ENCODE measurements around the gene TUBB2B.
"Not testable (repeated sequence)": the region's sequence is repeated elsewhere in the genome, so short reads cannot be mapped to it uniquely, and the experiment has no call there.

Gene TUBB2B

DNA sequence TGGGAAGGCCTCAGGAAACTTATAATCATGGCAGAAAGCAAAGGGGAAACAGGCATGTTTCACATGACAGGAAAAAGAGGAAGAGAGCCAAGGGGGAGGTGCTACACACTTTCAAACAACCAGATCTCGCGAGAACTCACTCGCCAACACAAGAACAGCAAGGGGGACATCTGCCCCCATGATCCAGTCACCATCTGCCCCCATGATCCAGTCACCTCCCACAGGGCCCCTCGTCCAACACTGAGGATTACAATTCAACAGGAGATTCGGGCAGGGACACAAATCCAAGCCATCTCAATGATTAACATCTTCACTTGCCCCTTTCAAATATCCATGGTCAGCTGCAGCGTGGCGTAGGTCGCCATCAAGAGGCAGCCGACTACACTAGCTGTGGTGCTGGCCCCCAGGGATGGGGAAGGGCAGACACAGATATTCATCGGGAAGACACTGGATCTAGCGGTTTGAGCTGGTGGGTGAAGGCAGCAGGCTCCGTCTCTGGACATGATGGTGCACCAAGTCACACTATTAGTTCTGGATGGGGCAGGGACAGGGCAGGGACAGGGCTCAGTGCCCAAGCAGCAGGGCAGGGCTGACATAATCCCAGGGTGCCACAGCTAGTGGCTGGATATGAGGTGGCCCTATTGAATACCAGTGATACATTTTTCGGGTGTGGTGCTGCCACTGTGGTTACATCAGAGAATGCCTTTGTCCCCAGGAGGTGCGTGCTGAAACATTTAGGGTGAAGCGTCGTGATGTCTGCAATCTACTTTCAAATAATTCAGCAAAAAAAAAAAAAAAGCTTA lies 31.6 kb downstream of the TUBB2B start:
- no peak for DNase-seq (ENCODE audit: extremely low read depth, low read depth)
- no peak overlapping the region for H3K4me3 ChIP-seq (replicated peaks; ENCODE audit: low read depth, low read length)

DNA sequence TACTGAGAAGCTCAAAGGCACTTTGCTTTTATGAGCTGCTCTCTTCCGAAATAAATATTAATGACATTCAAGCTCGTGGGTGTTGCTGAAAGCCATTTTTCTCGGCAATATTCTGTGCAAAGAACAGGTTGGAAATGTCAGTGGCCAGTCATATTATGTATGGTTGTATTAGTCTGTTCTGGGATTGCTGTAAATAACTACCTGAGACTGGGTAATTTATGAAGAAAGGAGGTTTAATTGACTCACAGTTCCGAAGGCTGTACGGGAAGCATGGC lies 32.1 kb downstream of the TUBB2B start:
- TF ChIP-seq, protein P1, sequence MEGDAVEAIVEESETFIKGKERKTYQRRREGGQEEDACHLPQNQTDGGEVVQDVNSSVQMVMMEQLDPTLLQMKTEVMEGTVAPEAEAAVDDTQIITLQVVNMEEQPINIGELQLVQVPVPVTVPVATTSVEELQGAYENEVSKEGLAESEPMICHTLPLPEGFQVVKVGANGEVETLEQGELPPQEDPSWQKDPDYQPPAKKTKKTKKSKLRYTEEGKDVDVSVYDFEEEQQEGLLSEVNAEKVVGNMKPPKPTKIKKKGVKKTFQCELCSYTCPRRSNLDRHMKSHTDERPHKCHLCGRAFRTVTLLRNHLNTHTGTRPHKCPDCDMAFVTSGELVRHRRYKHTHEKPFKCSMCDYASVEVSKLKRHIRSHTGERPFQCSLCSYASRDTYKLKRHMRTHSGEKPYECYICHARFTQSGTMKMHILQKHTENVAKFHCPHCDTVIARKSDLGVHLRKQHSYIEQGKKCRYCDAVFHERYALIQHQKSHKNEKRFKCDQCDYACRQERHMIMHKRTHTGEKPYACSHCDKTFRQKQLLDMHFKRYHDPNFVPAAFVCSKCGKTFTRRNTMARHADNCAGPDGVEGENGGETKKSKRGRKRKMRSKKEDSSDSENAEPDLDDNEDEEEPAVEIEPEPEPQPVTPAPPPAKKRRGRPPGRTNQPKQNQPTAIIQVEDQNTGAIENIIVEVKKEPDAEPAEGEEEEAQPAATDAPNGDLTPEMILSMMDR (IDR thresholded peaks at IDR 0.05; ENCODE audit: low read depth, low read length, missing control alignments) = no peak
- no peak for DNase-seq (ENCODE audit: extremely low read depth, low read depth)
- H3K4me3 ChIP-seq (replicated peaks; ENCODE audit: low read depth, low read length) = no peak overlapping the region

More for the DNA sequence above, 31.6 kb downstream of the TUBB2B start:
- TF ChIP-seq, protein P1 (IDR thresholded peaks at IDR 0.05; ENCODE audit: low read depth, low read length, missing control alignments) = no peak

DNA sequence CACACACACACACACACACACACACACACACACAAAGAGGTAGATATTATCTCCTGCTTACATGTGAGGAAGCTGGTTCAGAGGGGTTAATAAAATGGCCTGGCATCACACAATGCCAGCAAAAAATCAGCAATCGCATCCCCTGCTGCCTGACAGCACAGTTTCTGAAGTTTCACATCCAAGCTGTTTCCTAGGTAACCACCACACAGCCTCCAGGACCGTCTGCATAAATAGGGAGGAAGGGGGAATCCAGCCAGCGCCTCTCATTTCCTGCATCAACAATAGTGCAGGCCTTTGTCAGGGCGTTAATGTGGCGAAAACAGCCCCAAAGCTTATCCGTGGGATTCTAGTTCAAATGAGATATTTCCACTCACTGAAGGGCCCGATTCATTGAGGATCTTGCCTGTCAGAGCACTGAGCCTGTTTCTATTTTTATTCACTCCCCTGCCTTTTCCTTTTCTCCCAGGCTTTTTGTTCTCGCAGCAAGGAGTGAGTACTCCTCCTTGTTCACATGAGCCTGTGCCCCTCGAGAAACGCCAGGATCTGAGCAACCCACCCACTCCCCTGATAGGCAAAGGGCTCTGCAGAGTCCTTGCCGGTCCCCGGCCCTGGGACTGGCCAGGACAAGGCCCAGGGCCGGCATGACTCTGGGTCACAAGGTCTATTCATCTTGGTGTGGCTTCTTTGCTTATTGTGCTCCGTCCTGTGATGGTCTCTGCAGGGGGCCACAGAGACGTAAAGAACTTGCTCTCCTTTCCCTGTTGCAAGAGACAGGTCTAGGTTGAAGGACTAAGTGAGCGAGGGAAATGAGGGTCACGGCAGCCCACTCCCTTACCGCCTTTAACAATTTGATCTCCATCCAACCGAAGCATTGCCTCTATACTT lies 32.7 kb downstream of the TUBB2B start:
- H3K4me3 ChIP-seq (replicated peaks; ENCODE audit: low read depth, low read length) = no peak overlapping the region
- TF ChIP-seq, protein P1 (IDR thresholded peaks at IDR 0.05; ENCODE audit: low read depth, low read length, missing control alignments) = no peak
- no peak for DNase-seq (ENCODE audit: extremely low read depth, low read depth)

DNA sequence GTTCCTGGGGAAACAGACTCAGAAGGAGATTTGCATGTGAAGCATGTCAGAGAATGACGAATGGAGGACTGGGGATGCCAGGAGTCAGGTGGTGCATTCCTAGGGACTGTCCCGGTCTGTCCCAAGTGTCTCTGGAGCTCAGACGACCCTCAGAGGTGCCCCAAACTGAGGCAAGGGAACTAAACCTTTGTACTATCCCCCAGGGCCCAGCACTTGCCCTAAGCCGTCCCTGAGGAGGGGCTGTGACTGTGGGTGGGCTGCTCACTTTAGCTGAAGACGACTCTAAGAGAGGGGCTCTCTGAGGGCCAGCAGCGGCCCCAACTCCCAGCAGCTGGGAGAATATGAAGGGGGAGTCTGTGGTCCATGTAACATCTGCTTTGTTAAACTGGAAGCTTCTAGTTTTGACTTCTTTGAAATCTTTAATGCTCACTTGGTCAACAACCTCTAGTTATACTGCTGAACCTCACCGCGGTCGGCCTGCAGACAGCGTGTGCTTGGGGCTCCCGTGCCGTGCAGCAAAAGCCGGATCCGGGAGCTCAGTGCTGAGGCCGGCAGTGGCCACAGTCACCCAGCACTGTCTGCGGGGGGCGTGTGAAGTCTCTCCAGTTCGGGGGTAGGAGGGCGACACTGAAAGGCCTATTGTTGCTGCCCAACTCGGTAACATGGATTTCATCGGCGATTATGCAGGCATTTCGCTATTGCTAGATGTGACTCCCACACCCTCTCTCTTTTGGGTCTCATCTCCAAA lies 34.2 kb downstream of the TUBB2B start:
- TF ChIP-seq, protein P1 (IDR thresholded peaks at IDR 0.05; ENCODE audit: low read depth, low read length, missing control alignments) = no peak
- H3K4me3 ChIP-seq (replicated peaks; ENCODE audit: low read depth, low read length) = no peak overlapping the region
- no peak for DNase-seq (ENCODE audit: extremely low read depth, low read depth)

DNA sequence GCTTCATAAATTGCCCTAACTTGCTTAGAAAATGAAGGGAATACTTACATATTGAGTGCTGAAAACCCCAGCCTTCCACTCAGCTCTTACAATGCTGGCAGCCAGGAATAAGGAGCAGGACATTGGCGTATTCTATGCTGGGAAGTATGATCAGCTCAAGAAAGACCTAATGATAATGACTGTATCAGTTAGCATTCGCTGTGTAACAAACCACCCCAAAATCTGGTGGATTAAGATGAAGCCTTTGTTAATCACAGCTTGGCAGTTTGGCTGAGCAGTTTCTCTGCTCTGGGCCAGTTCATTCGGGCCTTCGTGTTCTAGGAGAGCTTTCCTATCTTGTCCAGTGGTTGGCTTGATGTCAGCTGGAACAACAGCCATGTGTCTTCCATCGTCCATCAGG lies 36.7 kb downstream of the TUBB2B start:
- TF ChIP-seq, protein P1 (IDR thresholded peaks at IDR 0.05; ENCODE audit: low read depth, low read length, missing control alignments) = no peak
- no peak for DNase-seq (ENCODE audit: extremely low read depth, low read depth)
- no peak overlapping the region for H3K4me3 ChIP-seq (replicated peaks; ENCODE audit: low read depth, low read length)

DNA sequence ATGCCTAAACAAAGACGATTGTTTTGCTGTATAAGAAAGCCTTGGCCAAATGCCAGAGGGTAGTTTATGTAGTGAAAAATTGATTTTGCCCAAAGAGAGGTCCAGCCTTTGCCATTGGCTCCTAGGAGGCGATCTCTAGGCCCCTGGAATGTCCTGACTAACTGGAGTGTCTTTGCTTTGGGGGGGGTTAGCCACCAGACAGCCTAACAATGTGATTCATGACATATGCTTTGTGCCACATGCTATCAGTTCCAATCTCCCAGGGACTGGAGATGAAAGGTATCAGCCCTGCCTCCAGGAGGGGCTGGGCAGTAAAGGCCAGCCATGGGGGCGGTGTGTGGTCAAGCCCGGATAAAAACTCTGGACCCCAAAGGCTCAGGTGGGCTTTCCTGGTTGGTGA lies 37.4 kb downstream of the TUBB2B start:
- H3K4me3 ChIP-seq (replicated peaks; ENCODE audit: low read depth, low read length) = no peak overlapping the region
- TF ChIP-seq, protein P1 (IDR thresholded peaks at IDR 0.05; ENCODE audit: low read depth, low read length, missing control alignments) = no peak
- DNase-seq (ENCODE audit: extremely low read depth, low read depth) = no peak

DNA sequence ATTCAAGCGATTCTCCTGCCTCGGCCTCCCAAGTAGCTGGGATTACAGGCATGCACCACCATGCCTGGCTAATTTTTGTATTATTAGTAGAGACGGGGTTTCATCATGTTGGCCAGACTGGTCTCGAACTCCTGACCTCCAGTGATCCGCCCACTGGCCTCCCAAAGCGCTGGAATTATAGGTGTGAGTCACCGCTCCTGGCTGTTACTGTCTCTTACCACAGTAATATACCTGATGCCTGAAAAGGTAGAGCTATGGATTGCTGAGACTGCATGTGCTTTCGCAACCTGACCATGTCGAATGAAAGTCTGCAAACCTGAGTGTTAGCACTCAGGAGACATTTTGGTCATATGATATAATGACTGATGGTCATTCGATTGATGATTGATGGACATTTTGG lies 38.3 kb downstream of the TUBB2B start:
- DNase-seq (ENCODE audit: extremely low read depth, low read depth); H3K4me3 ChIP-seq (replicated peaks; ENCODE audit: low read depth, low read length): not testable (repeated sequence)
